Measurements from ENCODE around the gene UBE2D1.

The UBE2D1 gene

DNA sequence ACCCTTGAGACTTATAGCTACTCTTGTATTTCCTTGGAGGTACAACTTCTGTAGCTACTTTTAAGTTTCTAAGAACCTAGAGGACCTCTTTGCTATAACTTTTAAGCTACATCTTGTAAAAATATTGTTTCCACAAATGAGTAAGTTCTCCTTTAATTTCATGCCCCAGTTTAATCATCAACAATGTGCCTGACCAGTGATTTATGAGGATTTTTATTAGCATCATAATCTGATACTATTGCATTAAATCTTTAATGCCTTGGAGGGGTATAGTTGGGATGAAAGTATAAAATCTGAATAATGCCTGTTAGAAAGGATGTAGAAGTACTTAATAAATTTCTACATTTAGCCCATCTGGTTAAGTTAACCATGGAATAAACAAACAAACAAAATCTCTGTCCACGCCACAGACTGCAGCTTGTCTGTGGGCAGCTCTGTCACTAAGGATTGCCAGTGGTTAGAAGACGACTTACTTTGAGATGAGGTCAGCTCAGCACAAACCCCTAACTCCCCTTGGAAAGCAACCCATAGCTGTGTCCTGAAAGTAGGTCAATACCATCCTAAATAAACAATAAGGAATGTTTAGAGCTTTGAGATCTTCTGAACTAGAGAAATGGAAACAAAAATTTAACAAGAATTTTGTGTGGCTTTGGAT, 18.3 kb downstream of the UBE2D1 start:
- Histone ChIP-seq H3K36me3 (ENCODE audit: insufficient read depth, low read length) (no peaks in the 10 kb centered on the region), H3K79me2 (ENCODE audit: insufficient read depth, low read length) (peaks cover 40% of the 10 kb centered on the region), H4K20me1 (ENCODE audit: insufficient read depth, low read length) (peaks cover 16% of the 10 kb centered on the region; the same call in 1 of the 2 replicates), H3K9ac (ENCODE audit: low read depth, low read length) (no peak overlapping the region), H3K4me1 (ENCODE audit: insufficient read depth, low read length) (no peaks in the 10 kb centered on the region), H3K9me3 (ENCODE audit: insufficient read depth, low read length, severe bottlenecking) (no peaks in the 10 kb centered on the region), H3K27ac (ENCODE audit: low read length) (no peak overlapping the region), H3K27me3 (ENCODE audit: insufficient read depth, low read length, poor library complexity) (no peaks in the 10 kb centered on the region), H3K4me3 (ENCODE audit: low read depth in 1 of 2, low read length in 2 of 2) (no peak overlapping the region), H2AFZ (ENCODE audit: low read depth, low read length) (no peak overlapping the region), H3K4me2 (ENCODE audit: insufficient read depth, low read length) (no peak overlapping the region)
- TF ChIP-seq, protein P1, sequence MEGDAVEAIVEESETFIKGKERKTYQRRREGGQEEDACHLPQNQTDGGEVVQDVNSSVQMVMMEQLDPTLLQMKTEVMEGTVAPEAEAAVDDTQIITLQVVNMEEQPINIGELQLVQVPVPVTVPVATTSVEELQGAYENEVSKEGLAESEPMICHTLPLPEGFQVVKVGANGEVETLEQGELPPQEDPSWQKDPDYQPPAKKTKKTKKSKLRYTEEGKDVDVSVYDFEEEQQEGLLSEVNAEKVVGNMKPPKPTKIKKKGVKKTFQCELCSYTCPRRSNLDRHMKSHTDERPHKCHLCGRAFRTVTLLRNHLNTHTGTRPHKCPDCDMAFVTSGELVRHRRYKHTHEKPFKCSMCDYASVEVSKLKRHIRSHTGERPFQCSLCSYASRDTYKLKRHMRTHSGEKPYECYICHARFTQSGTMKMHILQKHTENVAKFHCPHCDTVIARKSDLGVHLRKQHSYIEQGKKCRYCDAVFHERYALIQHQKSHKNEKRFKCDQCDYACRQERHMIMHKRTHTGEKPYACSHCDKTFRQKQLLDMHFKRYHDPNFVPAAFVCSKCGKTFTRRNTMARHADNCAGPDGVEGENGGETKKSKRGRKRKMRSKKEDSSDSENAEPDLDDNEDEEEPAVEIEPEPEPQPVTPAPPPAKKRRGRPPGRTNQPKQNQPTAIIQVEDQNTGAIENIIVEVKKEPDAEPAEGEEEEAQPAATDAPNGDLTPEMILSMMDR (IDR thresholded peaks at IDR 0.05; ENCODE audit: borderline replicate concordance, extremely low read depth, low read length, poor library complexity, severe bottlenecking), result no peak
- no peak for TF ChIP-seq EZH2 (IDR thresholded peaks at IDR 0.05; ENCODE audit: borderline replicate concordance, low read depth, low read length, severe bottlenecking)
- ATAC-seq (ENCODE audit: insufficient read depth, low read depth), result no peak
- DNase-seq, result no peak

DNA sequence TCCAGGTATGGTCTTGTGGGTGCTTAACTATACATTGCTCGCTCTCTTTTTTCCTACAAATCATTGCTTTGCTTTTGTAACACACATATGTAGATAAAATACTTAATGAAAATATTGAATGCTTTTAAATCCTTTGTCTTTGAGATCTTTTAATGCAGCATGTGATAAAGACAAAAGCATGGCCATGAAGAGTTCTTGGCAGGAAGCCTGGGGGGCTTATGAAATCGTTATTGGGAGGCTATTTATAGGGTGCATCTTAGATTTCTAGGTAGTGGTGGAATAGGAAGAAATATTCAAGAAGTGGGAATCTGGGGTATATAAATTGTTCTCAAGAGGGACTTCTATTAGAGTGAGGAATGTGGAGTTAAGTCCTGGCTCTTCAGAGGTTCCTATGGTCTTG, 21.9 kb downstream of the UBE2D1 start:
- H3K9me3 ChIP-seq (ENCODE audit: insufficient read depth, low read length, severe bottlenecking), result no peaks in the 10 kb centered on the region
- no peak overlapping the region for H2AFZ ChIP-seq (ENCODE audit: low read depth, low read length)
- H3K36me3 ChIP-seq (ENCODE audit: insufficient read depth, low read length), result peaks cover 3% of the 10 kb centered on the region; the same call in 1 of the 2 replicates
- H3K9ac ChIP-seq (ENCODE audit: low read depth, low read length), result no peak overlapping the region
- peaks cover 21% of the 10 kb centered on the region; the same call in 1 of the 2 replicates for H4K20me1 ChIP-seq (ENCODE audit: insufficient read depth, low read length)
- H3K27ac ChIP-seq (ENCODE audit: low read length), result no peak overlapping the region
- no peaks in the 10 kb centered on the region for H3K27me3 ChIP-seq (ENCODE audit: insufficient read depth, low read length, poor library complexity)
- TF ChIP-seq, protein P1 (IDR thresholded peaks at IDR 0.05; ENCODE audit: borderline replicate concordance, extremely low read depth, low read length, poor library complexity, severe bottlenecking), result no peak
- no peak for TF ChIP-seq EZH2 (IDR thresholded peaks at IDR 0.05; ENCODE audit: borderline replicate concordance, low read depth, low read length, severe bottlenecking)
- no peaks in the 10 kb centered on the region for H3K4me1 ChIP-seq (ENCODE audit: insufficient read depth, low read length)
- no peak overlapping the region for H3K4me3 ChIP-seq (ENCODE audit: low read depth in 1 of 2, low read length in 2 of 2)
- DNase-seq, result no peak
- H3K4me2 ChIP-seq (ENCODE audit: insufficient read depth, low read length), result no peak overlapping the region
- ATAC-seq (ENCODE audit: insufficient read depth, low read depth), result no peak
- H3K79me2 ChIP-seq (ENCODE audit: insufficient read depth, low read length), result peaks cover 29% of the 10 kb centered on the region

DNA sequence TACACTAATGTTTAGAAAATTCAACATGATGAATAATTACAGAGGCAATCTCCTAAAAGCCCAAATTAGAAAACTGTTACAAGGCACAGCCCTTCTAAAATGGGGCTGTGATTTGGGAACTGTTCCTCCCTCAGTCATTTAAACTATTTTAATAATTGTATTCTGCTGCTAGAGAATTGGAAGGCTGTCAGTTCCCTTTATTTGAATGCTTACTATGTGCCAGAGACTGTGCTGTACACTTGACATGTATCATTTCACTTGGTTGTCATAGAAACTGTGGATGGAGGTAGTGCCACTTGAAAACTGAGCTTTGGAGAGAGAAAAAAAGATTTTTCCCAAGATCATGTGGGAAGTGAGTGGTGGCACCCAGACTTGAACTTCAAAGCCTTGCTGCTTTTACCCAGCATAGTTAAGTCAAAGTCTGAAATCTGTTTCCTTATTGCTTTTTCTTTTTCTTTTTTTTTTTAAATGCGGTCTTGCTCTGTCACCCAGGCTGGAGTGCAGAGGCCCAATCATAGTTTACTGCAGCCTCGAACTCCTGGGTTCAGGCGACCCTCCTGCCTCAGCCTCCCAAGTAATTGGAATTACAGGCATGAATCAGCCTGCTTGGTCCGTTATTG, 23.6 kb downstream of the UBE2D1 start:
- ATAC-seq (ENCODE audit: insufficient read depth, low read depth) (no peak), DNase-seq (no peak)
- peaks cover 18% of the 10 kb centered on the region for H3K79me2 ChIP-seq (ENCODE audit: insufficient read depth, low read length)
- H3K27me3 ChIP-seq (ENCODE audit: insufficient read depth, low read length, poor library complexity), result no peaks in the 10 kb centered on the region
- H4K20me1 ChIP-seq (ENCODE audit: insufficient read depth, low read length), result peaks cover 17% of the 10 kb centered on the region; the same call in 1 of the 2 replicates
- peaks cover 6% of the 10 kb centered on the region for H3K36me3 ChIP-seq (ENCODE audit: insufficient read depth, low read length)
- no peak overlapping the region for H3K9ac ChIP-seq (ENCODE audit: low read depth, low read length)
- no peak overlapping the region for H3K27ac ChIP-seq (ENCODE audit: low read length)
- H3K9me3 ChIP-seq (ENCODE audit: insufficient read depth, low read length, severe bottlenecking), result no peaks in the 10 kb centered on the region
- TF ChIP-seq, protein P1 (IDR thresholded peaks at IDR 0.05; ENCODE audit: borderline replicate concordance, extremely low read depth, low read length, poor library complexity, severe bottlenecking), result no peak
- TF ChIP-seq EZH2 (IDR thresholded peaks at IDR 0.05; ENCODE audit: borderline replicate concordance, low read depth, low read length, severe bottlenecking), result no peak
- H3K4me1 ChIP-seq (ENCODE audit: insufficient read depth, low read length), result no peaks in the 10 kb centered on the region
- H3K4me2 ChIP-seq (ENCODE audit: insufficient read depth, low read length), result no peak overlapping the region
- H2AFZ ChIP-seq (ENCODE audit: low read depth, low read length), result no peak overlapping the region
- H3K4me3 ChIP-seq (ENCODE audit: low read depth in 1 of 2, low read length in 2 of 2), result no peak overlapping the region

All from DND-41 (cell line).